Activated naive CD8-positive, alpha-beta T cell (primary cell): ENCODE measurements around the gene GRIN2D.

Experiments
- H3K27ac Mint-ChIP-seq: one replicate; pipeline ENCODE4 v1.8.0; 2021; ENCODE audit warnings: mixed read lengths
- H3K27me3 Mint-ChIP-seq: one replicate; pipeline ENCODE4 v1.8.0; 2021; ENCODE audit warnings: mixed read lengths
- H3K36me3 Mint-ChIP-seq: one replicate; pipeline ENCODE4 v1.8.0; 2021; ENCODE audit warnings: mixed read lengths
- H3K4me1 Mint-ChIP-seq: one replicate; pipeline ENCODE4 v1.8.0; 2021; ENCODE audit warnings: low read depth, mixed read lengths
- H3K4me3 Mint-ChIP-seq: one replicate; pipeline ENCODE4 v1.8.0; 2021; ENCODE audit warnings: mild to moderate bottlenecking, mixed read lengths
- H3K9me3 Mint-ChIP-seq: one replicate; pipeline ENCODE4 v1.8.0; 2021; ENCODE audit warnings: low read depth, mixed read lengths

GRIN2D gene

GRCh38 chr19:48393559-48394330, at the start of gene GRIN2D:
Gene GRIN2D, plus strand, starts transcription at chr19:48393668. Its CDS starts 4,725 bp downstream, at chr19:48398393.
- no peaks in the 10 kb centered on the region for H3K36me3 Mint-ChIP-seq
- peaks cover 35% of the 10 kb centered on the region for H3K4me1 Mint-ChIP-seq
- peaks cover 10% of the 10 kb centered on the region for H3K27me3 Mint-ChIP-seq
- H3K9me3 Mint-ChIP-seq, result no peaks in the 10 kb centered on the region
- no peak within 1 kb of the TSS for H3K27ac Mint-ChIP-seq
- H3K4me3 Mint-ChIP-seq, result peak within 1 kb of the TSS; percentile 79

- Mint-ChIP-seq H3K27me3 (no peaks in the 10 kb centered on the region), H3K4me3 (no peak overlapping the region), H3K36me3 (peaks cover 8% of the 10 kb centered on the region), H3K4me1 (peaks cover 2% of the 10 kb centered on the region), H3K27ac (no peak overlapping the region), H3K9me3 (no peaks in the 10 kb centered on the region)
Observed at GRCh38 chr19:48344892-48345291, 48.6 kb upstream of the GRIN2D start.

GRCh38 chr19:48346191-48346590, 47.3 kb upstream of the GRIN2D start:
- no peaks in the 10 kb centered on the region for H3K9me3 Mint-ChIP-seq
- peaks cover 8% of the 10 kb centered on the region for H3K36me3 Mint-ChIP-seq
- H3K4me1 Mint-ChIP-seq, result peaks cover 4% of the 10 kb centered on the region
- no peak overlapping the region for H3K4me3 Mint-ChIP-seq
- no peaks in the 10 kb centered on the region for H3K27me3 Mint-ChIP-seq
- no peak overlapping the region for H3K27ac Mint-ChIP-seq

GRCh38 chr19:48348045-48348444, 45.4 kb upstream of the GRIN2D start:
- H3K36me3 Mint-ChIP-seq, result peaks cover 8% of the 10 kb centered on the region
- no peak overlapping the region for H3K4me3 Mint-ChIP-seq
- H3K9me3 Mint-ChIP-seq, result no peaks in the 10 kb centered on the region
- peaks cover 5% of the 10 kb centered on the region for H3K4me1 Mint-ChIP-seq
- no peaks in the 10 kb centered on the region for H3K27me3 Mint-ChIP-seq
- no peak overlapping the region for H3K27ac Mint-ChIP-seq

GRCh38 chr19:48348737-48349136, 44.7 kb upstream of the GRIN2D start:
- Mint-ChIP-seq H3K9me3 (no peaks in the 10 kb centered on the region), H3K4me1 (peaks cover 6% of the 10 kb centered on the region), H3K36me3 (peaks cover 6% of the 10 kb centered on the region), H3K27ac (no peak overlapping the region), H3K27me3 (no peaks in the 10 kb centered on the region), H3K4me3 (no peak overlapping the region)

- Mint-ChIP-seq H3K9me3 (no peaks in the 10 kb centered on the region), H3K36me3 (peaks cover 6% of the 10 kb centered on the region), H3K27ac (no peak overlapping the region), H3K4me1 (peaks cover 6% of the 10 kb centered on the region), H3K27me3 (no peaks in the 10 kb centered on the region), H3K4me3 (no peak overlapping the region)
Observed at GRCh38 chr19:48350856-48351255, 42.6 kb upstream of the GRIN2D start.

- Mint-ChIP-seq H3K27me3 (no peaks in the 10 kb centered on the region), H3K4me1 (peaks cover 6% of the 10 kb centered on the region), H3K27ac (no peak overlapping the region), H3K36me3 (peaks cover 6% of the 10 kb centered on the region), H3K9me3 (no peaks in the 10 kb centered on the region), H3K4me3 (no peak overlapping the region)
Observed at GRCh38 chr19:48351341-48351752, 42.1 kb upstream of the GRIN2D start.

- H3K4me3 Mint-ChIP-seq, result no peak overlapping the region
- H3K4me1 Mint-ChIP-seq, result peaks cover 4% of the 10 kb centered on the region
Observed at GRCh38 chr19:48353677-48354076, 39.8 kb upstream of the GRIN2D start.

GRCh38 chr19:48354332-48354992, 39.0 kb upstream of the GRIN2D start:
- no peak overlapping the region for H3K27ac Mint-ChIP-seq
- no peaks in the 10 kb centered on the region for H3K27me3 Mint-ChIP-seq
- no peak overlapping the region for H3K4me3 Mint-ChIP-seq
- peaks cover 4% of the 10 kb centered on the region for H3K4me1 Mint-ChIP-seq
- no peaks in the 10 kb centered on the region for H3K9me3 Mint-ChIP-seq
- peaks cover 3% of the 10 kb centered on the region for H3K36me3 Mint-ChIP-seq

More at GRCh38 chr19:48353677-48354076, 39.8 kb upstream of the GRIN2D start:
- no peak overlapping the region for H3K27ac Mint-ChIP-seq
- no peaks in the 10 kb centered on the region for H3K9me3 Mint-ChIP-seq
- H3K27me3 Mint-ChIP-seq, result no peaks in the 10 kb centered on the region
- H3K36me3 Mint-ChIP-seq, result peaks cover 3% of the 10 kb centered on the region

GRCh38 chr19:48355365-48355954, 38.0 kb upstream of the GRIN2D start:
- no peaks in the 10 kb centered on the region for H3K27me3 Mint-ChIP-seq
- H3K4me3 Mint-ChIP-seq, result no peak overlapping the region
- peaks cover 4% of the 10 kb centered on the region for H3K4me1 Mint-ChIP-seq
- no peak overlapping the region for H3K27ac Mint-ChIP-seq
- no peaks in the 10 kb centered on the region for H3K9me3 Mint-ChIP-seq
- peaks cover 3% of the 10 kb centered on the region for H3K36me3 Mint-ChIP-seq

GRCh38 chr19:48359123-48359522, 34.3 kb upstream of the GRIN2D start:
- Mint-ChIP-seq H3K27ac (no peak overlapping the region), H3K36me3 (peaks cover 3% of the 10 kb centered on the region), H3K27me3 (no peaks in the 10 kb centered on the region), H3K4me1 (peaks cover 8% of the 10 kb centered on the region), H3K4me3 (no peak overlapping the region), H3K9me3 (no peaks in the 10 kb centered on the region)

- no peaks in the 10 kb centered on the region for H3K27me3 Mint-ChIP-seq
- H3K27ac Mint-ChIP-seq, result no peak overlapping the region
- H3K4me1 Mint-ChIP-seq, result peaks cover 11% of the 10 kb centered on the region
- peaks cover 3% of the 10 kb centered on the region for H3K36me3 Mint-ChIP-seq
- H3K9me3 Mint-ChIP-seq, result no peaks in the 10 kb centered on the region
- peak overlapping the region; percentile 36 for H3K4me3 Mint-ChIP-seq
Observed at GRCh38 chr19:48361912-48362311, 31.6 kb upstream of the GRIN2D start.

GRCh38 chr19:48362716-48363499, 30.6 kb upstream of the GRIN2D start:
- H3K9me3 Mint-ChIP-seq, result no peaks in the 10 kb centered on the region
- peaks cover 3% of the 10 kb centered on the region for H3K36me3 Mint-ChIP-seq
- peaks cover 11% of the 10 kb centered on the region for H3K4me1 Mint-ChIP-seq
- H3K27me3 Mint-ChIP-seq, result no peaks in the 10 kb centered on the region
- H3K4me3 Mint-ChIP-seq, result peak overlapping the region; percentile 93
- H3K27ac Mint-ChIP-seq, result peak overlapping the region; percentile 96

- Mint-ChIP-seq H3K36me3 (peaks cover 2% of the 10 kb centered on the region), H3K27ac (peak overlapping the region; percentile 96), H3K4me1 (peaks cover 11% of the 10 kb centered on the region), H3K27me3 (no peaks in the 10 kb centered on the region), H3K9me3 (no peaks in the 10 kb centered on the region), H3K4me3 (peak overlapping the region; percentile 93)
Observed at GRCh38 chr19:48363500-48363809, 30.0 kb upstream of the GRIN2D start.
